ENCODE measurements around the gene ANKRD34A.

The ANKRD34A gene

GRCh38 chr1:145918144-145918991, 46.0 kb downstream of the ANKRD34A start, which contains the start of gene PEX11B:
Gene PEX11B (minus strand): TSS chr1:145918717. CDS start chr1:145918688, 29 bp downstream.
- peaks cover 11 to 29% (median 26%) of the 10 kb centered on the region in 5 donors for H3K4me1 ChIP-seq (ENCODE audit: control insufficient read depth in 5 of 5, insufficient read depth in 5 of 5, low read length in 5 of 5)
- peaks cover 6 to 33% (median 11%) of the 10 kb centered on the region in 5 donors for H3K36me3 ChIP-seq (ENCODE audit: control insufficient read depth in 5 of 5, insufficient read depth in 5 of 5, low read length in 5 of 5)
- H3K27me3 ChIP-seq (ENCODE audit: control insufficient read depth in 5 of 5, insufficient read depth in 4 of 5, low read length in 5 of 5) = no peaks in the 10 kb centered on the region

DNA sequence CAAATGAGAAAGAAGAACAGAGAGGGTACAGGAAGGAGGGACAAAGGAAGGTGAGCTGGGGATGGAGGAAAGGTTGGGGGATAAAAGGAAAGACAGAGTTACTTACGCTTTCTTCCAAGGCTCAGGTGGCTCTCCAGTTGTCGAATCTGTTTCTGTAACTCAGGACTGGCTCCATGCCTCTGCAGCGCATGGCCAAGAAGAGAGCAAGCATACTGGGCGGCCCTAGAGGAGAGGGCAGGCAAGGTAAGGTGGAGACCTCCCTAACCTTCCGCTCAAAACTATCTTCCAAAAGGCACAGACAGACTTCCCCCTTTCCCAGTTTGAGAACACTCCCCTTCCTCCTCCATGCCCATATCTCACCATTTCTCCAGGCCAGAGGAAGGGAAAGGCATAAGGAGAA, 46.8 kb downstream of the ANKRD34A start:
- peak overlapping the region; percentile 54 for H3K27ac ChIP-seq (ENCODE audit: low read depth, low read length)
- peaks cover 6 to 41% (median 11%) of the 10 kb centered on the region in 5 donors for H3K36me3 ChIP-seq (ENCODE audit: control insufficient read depth in 5 of 5, insufficient read depth in 5 of 5, low read length in 5 of 5)

More at GRCh38 chr1:145918144-145918991, 46.0 kb downstream of the ANKRD34A start, which contains the start of gene PEX11B:
- peak within 1 kb of the TSS; percentile 82 to 100 (median 96) for H3K9ac ChIP-seq (ENCODE audit: low read length in 5 of 5)
- no peaks in the 10 kb centered on the region for H3K9me3 ChIP-seq (ENCODE audit: control insufficient read depth in 5 of 5, low read length in 5 of 5)
- H3K27ac ChIP-seq (ENCODE audit: low read depth, low read length) = peak within 1 kb of the TSS; percentile 77
- peak within 1 kb of the TSS; percentile 90 to 100 (median 99) for H3K4me3 ChIP-seq (ENCODE audit: low read depth in 1 of 5, low read length in 5 of 5)

DNA sequence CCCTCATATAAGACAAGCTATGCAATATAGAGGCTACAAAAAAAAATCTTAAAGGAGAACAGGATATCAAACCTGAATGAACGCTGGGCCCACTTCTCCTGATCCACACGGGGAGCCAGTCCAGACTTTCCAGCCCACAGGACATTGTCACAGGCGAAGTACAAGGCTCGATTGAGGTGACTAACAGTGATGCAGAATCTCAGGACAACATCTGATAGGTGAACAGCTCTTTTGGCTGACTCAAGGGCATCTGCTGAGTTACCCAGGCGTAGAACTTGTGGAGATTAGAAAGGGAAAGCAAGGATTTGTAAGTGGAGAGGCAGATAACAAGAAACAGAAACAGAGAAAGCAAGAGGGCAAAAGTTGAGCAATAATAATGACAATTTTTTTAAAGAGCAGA, 47.6 kb downstream of the ANKRD34A start:
- peaks cover 11 to 29% (median 26%) of the 10 kb centered on the region in 5 donors for H3K4me1 ChIP-seq (ENCODE audit: control insufficient read depth in 5 of 5, insufficient read depth in 5 of 5, low read length in 5 of 5)
- H3K9me3 ChIP-seq (ENCODE audit: control insufficient read depth in 5 of 5, low read length in 5 of 5) = no peaks in the 10 kb centered on the region
- H3K27ac ChIP-seq (ENCODE audit: low read depth, low read length) = no peak overlapping the region
- no peaks in the 10 kb centered on the region for H3K27me3 ChIP-seq (ENCODE audit: control insufficient read depth in 5 of 5, insufficient read depth in 4 of 5, low read length in 5 of 5)
- H3K9ac ChIP-seq (ENCODE audit: low read length in 5 of 5) = no peak overlapping the region
- H3K4me3 ChIP-seq (ENCODE audit: low read depth in 1 of 5, low read length in 5 of 5) = no peak overlapping the region
- peaks cover 13 to 49% (median 19%) of the 10 kb centered on the region in 5 donors for H3K36me3 ChIP-seq (ENCODE audit: control insufficient read depth in 5 of 5, insufficient read depth in 5 of 5, low read length in 5 of 5)

More for the DNA sequence above, 46.8 kb downstream of the ANKRD34A start:
- H3K9me3 ChIP-seq (ENCODE audit: control insufficient read depth in 5 of 5, low read length in 5 of 5) = no peaks in the 10 kb centered on the region
- H3K27me3 ChIP-seq (ENCODE audit: control insufficient read depth in 5 of 5, insufficient read depth in 4 of 5, low read length in 5 of 5) = no peaks in the 10 kb centered on the region
- H3K4me3 ChIP-seq (ENCODE audit: low read depth in 1 of 5, low read length in 5 of 5) = peak overlapping the region; percentile 90 to 100 (median 99)
- H3K4me1 ChIP-seq (ENCODE audit: control insufficient read depth in 5 of 5, insufficient read depth in 5 of 5, low read length in 5 of 5) = peaks cover 11 to 29% (median 26%) of the 10 kb centered on the region in 5 donors
- H3K9ac ChIP-seq (ENCODE audit: low read length in 5 of 5) = peak overlapping the region; percentile 82 to 100 (median 96)

DNA sequence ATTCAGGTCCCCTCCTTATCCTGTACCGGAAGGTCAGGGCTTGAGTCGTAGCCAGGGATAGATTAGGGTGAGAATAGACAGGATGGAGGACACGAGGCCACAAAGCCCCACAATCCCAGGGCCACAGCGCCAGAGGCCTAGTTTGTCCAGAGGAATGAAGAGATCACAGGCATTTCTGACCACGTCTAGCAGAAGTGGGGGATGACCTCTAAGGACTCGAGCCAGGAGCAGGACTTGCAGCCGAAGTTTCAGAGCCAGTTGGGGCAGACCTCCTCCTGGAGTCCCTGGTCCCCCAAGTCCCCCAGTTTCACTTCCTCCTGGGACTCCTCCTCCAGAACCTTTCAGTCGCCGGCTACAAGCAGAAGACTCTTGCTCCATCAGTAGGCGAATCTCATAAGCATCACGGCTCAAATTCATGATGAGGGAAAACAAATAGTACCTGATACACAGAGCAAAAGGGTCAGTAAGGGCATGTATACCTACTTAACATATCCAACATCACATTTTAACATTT, 52.2 kb downstream of the ANKRD34A start:
- Histone ChIP-seq H3K9me3 (ENCODE audit: control insufficient read depth in 5 of 5, low read length in 5 of 5) (no peaks in the 10 kb centered on the region), H3K4me3 (ENCODE audit: low read depth in 1 of 5, low read length in 5 of 5) (no peak overlapping the region), H3K4me1 (ENCODE audit: control insufficient read depth in 5 of 5, insufficient read depth in 5 of 5, low read length in 5 of 5) (peaks cover 0 to 14% (median 5%) of the 10 kb centered on the region in 5 donors), H3K27me3 (ENCODE audit: control insufficient read depth in 5 of 5, insufficient read depth in 4 of 5, low read length in 5 of 5) (no peaks in the 10 kb centered on the region), H3K9ac (ENCODE audit: low read length in 5 of 5) (no peak overlapping the region), H3K36me3 (ENCODE audit: control insufficient read depth in 5 of 5, insufficient read depth in 5 of 5, low read length in 5 of 5) (peaks cover 21 to 62% (median 30%) of the 10 kb centered on the region in 5 donors), H3K27ac (ENCODE audit: low read depth, low read length) (no peak overlapping the region)

Data from subcutaneous abdominal adipose tissue (tissue), 5 donors.